Trophoblast cell (in vitro differentiated cells and primary cell): ENCODE measurements around the gene PWWP3B. TPM values are rescaled to one million over a fixed set of nuclear protein-coding genes. Genes with fewer than 3 reads are reported as not detected.

ENCODE experiments used
- DNase-seq, 2 donors: peaks; one replicate each; pipeline ENCODE4 v3.0.0-alpha.2; 2016
- H2AFZ ChIP-seq: 2 replicates; pipeline ENCODE4 v1.6.1; 2013; ENCODE audit warnings: low read length, moderate library complexity, mild to moderate bottlenecking; ENCODE audit not compliant: insufficient read depth, poor library complexity
- H2AK5ac ChIP-seq: 2 replicates; pipeline ENCODE4 v1.6.1; 2013; ENCODE audit warnings: mild to moderate bottlenecking, low read length
- H2BK120ac ChIP-seq: 2 replicates; pipeline ENCODE4 v1.6.1; 2013; ENCODE audit warnings: low read length, mild to moderate bottlenecking, moderate library complexity; ENCODE audit not compliant: insufficient read depth, poor library complexity
- H2BK12ac ChIP-seq: 2 replicates; pipeline ENCODE4 v1.6.1; 2013; ENCODE audit warnings: mild to moderate bottlenecking, low read length, moderate library complexity
- H2BK5ac ChIP-seq: 2 replicates; pipeline ENCODE4 v1.6.1; 2013; ENCODE audit warnings: low read length, low read depth, moderate library complexity, mild to moderate bottlenecking; ENCODE audit not compliant: poor library complexity
- H3K14ac ChIP-seq: 2 replicates; pipeline ENCODE4 v1.6.1; 2013; ENCODE audit warnings: mild to moderate bottlenecking, low read length
- H3K18ac ChIP-seq: 2 replicates; pipeline ENCODE4 v1.6.1; 2013; ENCODE audit warnings: mild to moderate bottlenecking, low read length
- H3K23ac ChIP-seq: 2 replicates; pipeline ENCODE4 v1.6.1; 2013; ENCODE audit warnings: low read length
- H3K27ac ChIP-seq: 2 replicates; pipeline ENCODE4 v1.5.1; 2013; ENCODE audit warnings: low read depth, mild to moderate bottlenecking, inconsistent platforms, low read length, moderate library complexity
- H3K27me3 ChIP-seq: 2 replicates; pipeline ENCODE4 v1.6.1; 2013; ENCODE audit warnings: inconsistent platforms, mild to moderate bottlenecking, low read length, moderate library complexity; ENCODE audit not compliant: insufficient read depth
- H3K36me3 ChIP-seq, 2 experiments: 1 replicate in 1 of 2; 2 replicates in 1 of 2; pipeline ENCODE4 v1.6.1; 2013; ENCODE audit warnings: low read length in 2 of 2, mild to moderate bottlenecking in 2 of 2, moderate library complexity in 1 of 2; ENCODE audit not compliant: insufficient read depth in 2 of 2, control insufficient read depth in 1 of 2
- H3K4ac ChIP-seq: 2 replicates; pipeline ENCODE4 v1.6.1; 2013; ENCODE audit warnings: low read depth, mild to moderate bottlenecking, low read length, moderate library complexity
- H3K4me1 ChIP-seq, 2 experiments: 1 replicate in 1 of 2; 2 replicates in 1 of 2; pipeline ENCODE4 v1.6.1; 2013; ENCODE audit warnings: low read length in 2 of 2, mild to moderate bottlenecking in 2 of 2, moderate library complexity in 1 of 2; ENCODE audit not compliant: insufficient read depth in 2 of 2, control insufficient read depth in 1 of 2
- H3K4me2 ChIP-seq: 2 replicates; pipeline ENCODE4 v1.6.1; 2013; ENCODE audit warnings: inconsistent platforms, mild to moderate bottlenecking, low read length, moderate library complexity
- H3K4me3 ChIP-seq: 2 replicates; pipeline ENCODE4 v1.5.1; 2013; ENCODE audit warnings: mild to moderate bottlenecking, low read depth, low read length, inconsistent platforms
- H3K79me1 ChIP-seq: one replicate; pipeline ENCODE4 v1.6.1; 2013; ENCODE audit warnings: low read length
- H3K79me2 ChIP-seq: 2 replicates; pipeline ENCODE4 v1.6.1; 2013; ENCODE audit warnings: low read length, mild to moderate bottlenecking; ENCODE audit not compliant: control insufficient read depth, insufficient read depth, poor library complexity
- H3K9ac ChIP-seq: 2 replicates; pipeline ENCODE4 v1.6.1; 2013; ENCODE audit warnings: mild to moderate bottlenecking, low read length
- H3K9me3 ChIP-seq: 2 replicates; pipeline ENCODE4 v1.6.1; 2013; ENCODE audit warnings: low read depth, mild to moderate bottlenecking, control low read depth, inconsistent platforms, low read length; ENCODE audit not compliant: insufficient read depth
- H4K12ac ChIP-seq: 2 replicates; pipeline ENCODE4 v1.6.1; 2013; ENCODE audit warnings: low read depth, mild to moderate bottlenecking, low read length, moderate library complexity
- H4K8ac ChIP-seq: 2 replicates; pipeline ENCODE4 v1.6.1; 2013; ENCODE audit warnings: low read depth, mild to moderate bottlenecking, low read length, moderate library complexity
- H4K91ac ChIP-seq: one replicate; pipeline ENCODE4 v1.6.1; 2013; ENCODE audit warnings: low read depth, mild to moderate bottlenecking, low read length, moderate library complexity
- WGBS: extraction: QIAGEN DNeasy Blood & Tissue Kit; methylation state at CpG from one replicate; pipeline ENCODE4 v1.1.7; 2013; ENCODE audit warnings: missing lambda C conversion rate; ENCODE audit not compliant: insufficient read length, insufficient coverage; ENCODE audit errors: extremely low coverage; 5-methylcytosine and 5-hydroxymethylcytosine counted together
- polyA plus RNA-seq: library from polyadenylated mRNA; stranded (reverse); fragments of 200-250 nt; gene quantifications from 2 replicates; pipeline ENCODE4 v1.2.3, GENCODE V29; 2013

PWWP3B gene
- polyA plus RNA-seq, result 4.4 and 4.6 TPM in 2 replicates

DNA sequence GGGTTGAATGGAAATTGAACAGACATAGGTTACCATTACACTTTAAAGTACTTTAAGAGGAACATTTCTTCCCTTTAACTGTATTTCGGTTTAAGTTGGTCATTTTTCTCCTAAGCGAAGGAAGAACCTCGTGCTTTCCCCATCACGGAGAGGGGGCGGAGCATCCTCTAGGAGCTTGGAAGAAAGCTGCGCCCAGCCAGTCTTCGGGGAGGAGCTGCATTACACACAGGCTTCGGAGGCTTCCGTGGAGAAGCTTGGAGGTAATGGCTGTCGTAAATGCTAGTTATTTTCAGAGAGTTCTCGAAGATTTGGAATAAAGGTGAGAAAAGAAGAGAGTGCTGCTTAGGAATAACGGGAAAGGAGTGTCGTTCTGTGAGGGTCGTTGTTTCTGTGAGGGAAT, at the start of gene PWWP3B:
Gene PWWP3B, plus strand, starts transcription at position 199 of the 400 bp plus-strand sequence. CDS start 37,128 bp downstream, outside the sequence.
- H4K12ac ChIP-seq, result no peak within 1 kb of the TSS
- no peak within 1 kb of the TSS for H2BK12ac ChIP-seq
- no peak within 1 kb of the TSS for H2AK5ac ChIP-seq
- H3K36me3 ChIP-seq, result no peaks in the 10 kb centered on the region
- no CpG with 5 or more reads among the region's 14 CpGs for WGBS
- no peaks in the 10 kb centered on the region for H3K9me3 ChIP-seq
- no peak within 1 kb of the TSS for H2AFZ ChIP-seq
- no peaks in the 10 kb centered on the region for H3K4me1 ChIP-seq
- no peak within 1 kb of the TSS for H3K4ac ChIP-seq
- DNase-seq, result peak; percentile 23 to 55
- no peak within 1 kb of the TSS for H3K23ac ChIP-seq
- no peaks in the 10 kb centered on the region for H3K79me1 ChIP-seq
- no peaks in the 10 kb centered on the region for H3K27me3 ChIP-seq
- no peak within 1 kb of the TSS for H2BK120ac ChIP-seq
- no peaks in the 10 kb centered on the region for H3K79me2 ChIP-seq
- no peak within 1 kb of the TSS for H3K27ac ChIP-seq
- H3K4me2 ChIP-seq, result peak within 1 kb of the TSS; percentile 36
- H4K8ac ChIP-seq, result no peak within 1 kb of the TSS
- no peak within 1 kb of the TSS for H3K18ac ChIP-seq
- H3K14ac ChIP-seq, result no peak within 1 kb of the TSS
- H3K4me3 ChIP-seq, result no peak within 1 kb of the TSS
- no peak within 1 kb of the TSS for H3K9ac ChIP-seq
- H2BK5ac ChIP-seq, result no peak within 1 kb of the TSS
- H4K91ac ChIP-seq, result no peak within 1 kb of the TSS

DNA sequence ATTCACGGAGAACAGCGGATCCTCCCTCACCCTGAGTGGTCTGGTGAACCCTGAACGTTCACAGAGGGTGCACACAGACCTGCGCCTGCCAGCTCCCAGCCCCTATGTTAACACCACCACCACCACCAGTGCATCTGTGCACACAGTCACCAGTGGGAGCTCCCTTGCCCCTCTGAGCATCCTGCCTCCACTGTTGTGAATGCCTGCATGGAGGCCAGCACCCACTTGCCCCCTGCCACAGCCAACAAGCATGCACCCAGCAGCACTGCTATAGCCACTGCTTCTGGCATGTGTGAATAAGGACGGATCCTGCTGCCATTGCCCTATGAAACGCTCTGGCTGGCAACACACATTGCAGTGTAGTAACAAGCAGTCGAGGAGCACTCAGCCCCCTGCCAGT, 29.1 kb upstream of the PWWP3B start:
- no peak overlapping the region for H4K12ac ChIP-seq
- H3K27me3 ChIP-seq, result no peaks in the 10 kb centered on the region
- H3K23ac ChIP-seq, result no peak overlapping the region
- no peak overlapping the region for H3K4me3 ChIP-seq
- no peak overlapping the region for H2AFZ ChIP-seq
- no peak overlapping the region for H3K4ac ChIP-seq
- no peaks in the 10 kb centered on the region for H3K79me1 ChIP-seq
- H3K18ac ChIP-seq, result no peak overlapping the region
- no peak overlapping the region for H3K14ac ChIP-seq
- no peaks in the 10 kb centered on the region for H3K79me2 ChIP-seq
- H3K27ac ChIP-seq, result no peak overlapping the region
- H2BK120ac ChIP-seq, result no peak overlapping the region
- no CpG with 5 or more reads among the region's 7 CpGs for WGBS
- H4K8ac ChIP-seq, result no peak overlapping the region
- no peak for DNase-seq
- no peak overlapping the region for H2BK12ac ChIP-seq
- no peaks in the 10 kb centered on the region for H3K9me3 ChIP-seq
- H3K4me2 ChIP-seq, result no peak overlapping the region
- H4K91ac ChIP-seq, result no peak overlapping the region
- H3K4me1 ChIP-seq, result no peaks in the 10 kb centered on the region
- H3K36me3 ChIP-seq, result no peaks in the 10 kb centered on the region
- H3K9ac ChIP-seq, result no peak overlapping the region
- no peak overlapping the region for H2AK5ac ChIP-seq
- H2BK5ac ChIP-seq, result no peak overlapping the region

DNA sequence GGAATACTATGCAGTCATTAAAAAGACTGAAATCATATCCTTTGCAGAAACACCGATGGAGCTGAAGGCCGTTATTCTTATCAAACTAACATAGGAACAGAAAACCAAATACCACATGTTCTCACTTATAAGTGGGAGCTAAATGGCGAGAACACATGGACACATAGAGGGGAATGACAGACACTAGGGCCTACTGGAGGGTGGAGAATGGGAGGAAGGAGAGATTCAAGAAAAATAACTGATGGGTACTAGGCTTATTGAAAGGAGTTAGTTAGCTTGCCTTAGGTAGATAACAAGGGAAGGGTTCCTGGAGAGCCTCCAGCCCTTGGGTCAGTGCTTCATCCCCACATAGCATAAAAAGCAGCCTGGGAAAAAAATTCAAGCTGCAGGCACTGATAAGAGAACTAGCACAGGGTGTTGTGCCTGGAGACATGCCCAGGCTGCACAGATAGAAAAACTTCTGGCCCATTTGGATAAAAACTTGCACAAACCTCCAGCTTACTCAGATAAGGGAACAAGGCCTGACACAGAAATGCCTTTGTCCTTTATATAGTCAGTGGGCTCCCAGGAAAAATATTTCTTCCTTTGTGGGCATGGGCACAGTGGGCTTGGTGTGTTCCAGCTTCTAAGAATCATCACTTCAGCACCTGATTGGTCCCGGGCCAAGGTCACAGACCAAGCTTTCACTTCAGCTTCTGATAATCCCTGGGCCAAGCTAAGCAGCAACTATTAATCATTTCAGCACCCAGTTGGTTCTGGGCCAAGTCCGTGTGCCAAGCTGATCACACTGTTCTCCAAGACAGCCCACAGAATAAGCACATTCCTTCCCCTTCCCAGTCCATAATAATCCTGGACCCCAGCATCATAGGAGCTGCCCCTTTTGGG, 23.1 kb upstream of the PWWP3B start:
- Histone ChIP-seq H3K18ac (no peak overlapping the region), H3K79me1 (no peaks in the 10 kb centered on the region), H3K9ac (no peak overlapping the region), H2AK5ac (no peak overlapping the region), H3K4ac (no peak overlapping the region), H3K4me2 (no peak overlapping the region), H3K14ac (no peak overlapping the region), H3K4me3 (no peak overlapping the region), H2BK120ac (no peak overlapping the region), H4K8ac (no peak overlapping the region), H4K12ac (no peak overlapping the region), H2AFZ (no peak overlapping the region), H3K9me3 (no peaks in the 10 kb centered on the region), H3K4me1 (no peaks in the 10 kb centered on the region), H2BK12ac (no peak overlapping the region), H3K23ac (no peak overlapping the region), H3K27me3 (no peaks in the 10 kb centered on the region), H3K36me3 (no peaks in the 10 kb centered on the region), H4K91ac (no peak overlapping the region), H3K27ac (no peak overlapping the region), H2BK5ac (no peak overlapping the region), H3K79me2 (no peaks in the 10 kb centered on the region)
- no CpG with 5 or more reads among the region's 5 CpGs for WGBS
- DNase-seq, result no peak

DNA sequence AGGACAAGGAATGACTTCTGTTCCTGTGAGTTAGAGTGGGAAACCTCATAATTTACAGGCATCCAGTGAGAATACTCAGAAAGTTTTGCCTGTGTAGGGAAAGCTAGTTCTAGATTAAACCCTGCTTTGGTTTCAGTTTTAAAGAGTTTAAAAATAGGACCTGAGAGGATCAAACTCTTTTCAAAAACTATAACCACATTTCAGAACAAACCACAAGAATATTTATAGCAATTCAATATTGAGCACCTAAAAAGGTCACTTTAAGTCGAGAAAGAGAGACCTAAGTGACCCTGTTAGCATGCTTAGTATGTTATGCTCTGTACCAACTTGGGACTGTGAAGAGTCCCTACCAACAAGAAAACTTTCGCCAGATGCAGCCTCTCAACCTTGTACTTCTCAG, 17.4 kb upstream of the PWWP3B start:
- H3K23ac ChIP-seq, result no peak overlapping the region
- no peak for DNase-seq
- no peaks in the 10 kb centered on the region for H3K79me2 ChIP-seq
- H4K8ac ChIP-seq, result no peak overlapping the region
- H3K4ac ChIP-seq, result no peak overlapping the region
- no peak overlapping the region for H4K12ac ChIP-seq
- H3K4me1 ChIP-seq, result no peaks in the 10 kb centered on the region
- H2BK12ac ChIP-seq, result no peak overlapping the region
- no peak overlapping the region for H2BK120ac ChIP-seq
- H3K9me3 ChIP-seq, result no peaks in the 10 kb centered on the region
- no CpG with 5 or more reads among the region's 2 CpGs for whole genome bisulfite sequencing
- no peak overlapping the region for H3K4me3 ChIP-seq
- H2BK5ac ChIP-seq, result no peak overlapping the region
- no peak overlapping the region for H3K9ac ChIP-seq
- no peaks in the 10 kb centered on the region for H3K27me3 ChIP-seq
- H3K14ac ChIP-seq, result no peak overlapping the region
- H3K36me3 ChIP-seq, result no peaks in the 10 kb centered on the region
- H3K4me2 ChIP-seq, result no peak overlapping the region
- H3K18ac ChIP-seq, result no peak overlapping the region
- H2AFZ ChIP-seq, result no peak overlapping the region
- H2AK5ac ChIP-seq, result no peak overlapping the region
- H3K79me1 ChIP-seq, result no peaks in the 10 kb centered on the region
- H4K91ac ChIP-seq, result no peak overlapping the region
- H3K27ac ChIP-seq, result no peak overlapping the region
